Erythroblast (primary cell): Measurements from ENCODE around the gene CXCL6.

ENCODE experiments used
- GATA1 ChIP-seq: IDR thresholded peaks from 2 replicates; pipeline ENCODE4 v1.6.1; 2011; ENCODE audit warnings: low read depth, mild to moderate bottlenecking, control low read depth, low read length, moderate library complexity
- POLR2A ChIP-seq: IDR thresholded peaks from 2 replicates; pipeline ENCODE4 v1.6.1; 2011; ENCODE audit warnings: mild to moderate bottlenecking, low read length

- TF ChIP-seq POLR2A (no peak), GATA1 (no peak)
These were observed 2.6 kb downstream of the CXCL6 start for GRCh38 chr4:73839071-73839470.
